GM12865 (cell line): ENCODE results near the gene ZNF569.

Source experiments
- DNase-seq: peaks from one replicate; pipeline ENCODE4 v3.0.0; 2010; ENCODE audit warnings: low read depth
- H3K4me3 ChIP-seq: 2 replicates; pipeline ENCODE4 v1.5.1; 2011; ENCODE audit warnings: mild to moderate bottlenecking, low read depth, low read length, control low read depth
- CTCF ChIP-seq: IDR thresholded peaks from 2 replicates; pipeline ENCODE4 v1.5.1; 2011; ENCODE audit warnings: low read length, control low read depth, low read depth, inconsistent platforms; ENCODE audit not compliant: insufficient read depth; ENCODE audit errors: missing control alignments

The ZNF569 gene

GRCh38 chr19:37505958-37506386, 38.7 kb upstream of the ZNF569 start:
- H3K4me3 ChIP-seq = peak overlapping the region; percentile 66
- no peak for TF ChIP-seq CTCF
- no peak for DNase-seq

GRCh38 chr19:37492213-37492612, 25.0 kb upstream of the ZNF569 start:
- no peak for TF ChIP-seq CTCF
- no peak for DNase-seq
- no peak overlapping the region for H3K4me3 ChIP-seq

GRCh38 chr19:37484406-37485168, 17.3 kb upstream of the ZNF569 start:
- no peak for DNase-seq

GRCh38 chr19:37472165-37472564, 4.9 kb upstream of the ZNF569 start:
- DNase-seq = no peak
- H3K4me3 ChIP-seq = no peak overlapping the region
- TF ChIP-seq CTCF = no peak

More at GRCh38 chr19:37484406-37485168, 17.3 kb upstream of the ZNF569 start:
- TF ChIP-seq CTCF = no peak
- no peak overlapping the region for H3K4me3 ChIP-seq

GRCh38 chr19:37470216-37470615, 3.0 kb upstream of the ZNF569 start:
- H3K4me3 ChIP-seq = no peak overlapping the region; the same call in 1 of the 2 replicates
- DNase-seq = no peak
- TF ChIP-seq CTCF = no peak

GRCh38 chr19:37468961-37469777, 1.9 kb upstream of the ZNF569 start, which contains the start of gene ZNF570:
Gene ZNF570, plus strand, starts transcription at chr19:37469356. Its CDS starts 999 bp downstream, at chr19:37470355.
- H3K4me3 ChIP-seq = peak within 1 kb of the TSS; percentile 71
- peak; percentile 92 for DNase-seq
- TF ChIP-seq CTCF = no peak
